Gastrocnemius medialis (tissue), 4 donors: ENCODE measurements around the gene CD27.

Experiments used
- CTCF ChIP-seq, 5 experiments: fragments of 450-650 bp in 3 of 5; fragments of 200-600 bp in 2 of 5; sonication (generic) in 2 of 5; IDR thresholded peaks in 4 of 5; conservative IDR thresholded peaks in 1 of 5; 1 replicate in 4 of 5; 2 replicates in 1 of 5; pipeline ENCODE4 v1.5.1; 2016 to 2019; ENCODE audit warnings: antibody characterized with exemption in 5 of 5, mild to moderate bottlenecking in 3 of 5, moderate library complexity in 3 of 5
- POLR2A ChIP-seq, 2 donors: fragments of 450-650 bp; IDR thresholded peaks; one replicate each; pipeline ENCODE4 v1.6.1; 2017; ENCODE audit warnings: antibody characterized with exemption in 2 of 2, mild to moderate bottlenecking in 2 of 2, moderate library complexity in 2 of 2

- TF ChIP-seq CTCF (IDR thresholded peaks at IDR 0.05 in 4 of 5, conservative IDR thresholded peaks at IDR 0.05 in 1 of 5) (no peak), POLR2A (IDR thresholded peaks at IDR 0.05) (no peak)
These were observed 43.5 kb downstream of the CD27 start for GRCh38 chr12:6488240-6488639.
